Measurements from ENCODE around the gene NQO2. TPM values are rescaled to one million over a fixed set of nuclear protein-coding genes. Genes with fewer than 3 reads are reported as not detected.
"Not testable (repeated sequence)": the region's sequence is repeated elsewhere in the genome, so short reads cannot be mapped to it uniquely, and the experiment has no call there.

The NQO2 gene
- polyA plus RNA-seq, 3 donors: 57.3 to 64.4 (median 57.6) TPM

GRCh38 chr6:2969549-2969948 is 30.1 kb upstream of the NQO2 start:
- DNase-seq (ENCODE audit: low read depth in 3 of 3, low spot score in 2 of 3): no peak

DNA sequence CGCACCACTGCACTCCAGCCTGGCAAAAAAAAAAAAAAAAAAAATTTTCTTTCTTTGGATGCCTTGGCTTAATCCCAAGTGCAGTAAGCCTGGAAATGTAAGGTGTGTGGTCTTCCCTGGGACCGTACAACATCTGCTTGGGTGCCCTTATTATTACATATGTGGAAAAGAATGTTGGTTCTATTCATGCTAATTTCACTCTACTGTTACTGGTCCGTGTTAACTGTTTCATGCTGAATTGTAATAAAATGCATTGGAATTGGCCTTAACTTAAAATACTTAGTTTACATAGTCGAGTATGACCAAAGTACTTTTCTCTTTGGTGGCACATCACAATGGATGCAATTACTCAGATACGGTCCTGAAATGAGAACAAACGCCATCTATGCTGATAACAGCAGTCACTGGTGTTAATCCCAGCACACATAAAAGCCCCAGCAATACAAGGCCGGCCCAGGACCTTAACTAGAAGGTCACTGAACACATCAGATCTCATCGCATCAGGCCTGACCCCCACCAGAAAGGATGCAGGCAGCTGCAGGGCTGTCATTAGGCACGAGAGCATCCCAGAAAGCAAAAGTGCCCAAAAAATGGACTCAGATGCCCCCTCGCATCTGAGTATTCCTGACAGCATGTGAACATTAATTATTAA is 29.5 kb upstream of the NQO2 start:
- no peak for DNase-seq (ENCODE audit: low read depth in 3 of 3, low spot score in 2 of 3)

- DNase-seq (ENCODE audit: low read depth in 3 of 3, low spot score in 2 of 3): no peak
These were observed 28.8 kb upstream of the NQO2 start for GRCh38 chr6:2970753-2971419.

GRCh38 chr6:2971420-2972218 is 28.1 kb upstream of the NQO2 start, which contains the start of gene SERPINB6:
TSS of gene SERPINB6 (minus strand) at chr6:2971567. CDS start at chr6:2959332, 12,235 bp downstream.
- no peak for DNase-seq (ENCODE audit: low read depth in 3 of 3, low spot score in 2 of 3)

- DNase-seq (ENCODE audit: low read depth in 3 of 3, low spot score in 2 of 3): not testable (repeated sequence)
These were observed 27.5 kb upstream of the NQO2 start for GRCh38 chr6:2972219-2972487.

DNA sequence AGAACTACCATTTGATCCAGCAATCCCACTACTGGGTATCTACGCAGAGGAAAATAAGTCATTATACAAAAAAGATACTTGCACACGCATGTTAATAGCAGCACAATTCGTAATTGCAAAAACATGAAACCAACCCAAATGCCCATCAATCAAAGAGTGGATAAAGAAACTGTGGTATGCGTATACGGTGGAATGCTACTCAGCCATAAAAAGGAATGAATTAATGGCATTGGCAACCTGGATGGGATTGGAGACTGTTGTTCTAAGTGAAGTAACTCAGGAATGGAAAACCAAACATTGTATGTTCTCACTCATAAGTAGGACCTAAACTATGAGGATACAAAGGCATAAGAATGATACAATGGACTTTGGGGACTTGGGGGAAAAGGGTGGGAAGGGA is 27.0 kb upstream of the NQO2 start:
- DNase-seq (ENCODE audit: low read depth in 3 of 3, low spot score in 2 of 3): not testable (repeated sequence)

DNA sequence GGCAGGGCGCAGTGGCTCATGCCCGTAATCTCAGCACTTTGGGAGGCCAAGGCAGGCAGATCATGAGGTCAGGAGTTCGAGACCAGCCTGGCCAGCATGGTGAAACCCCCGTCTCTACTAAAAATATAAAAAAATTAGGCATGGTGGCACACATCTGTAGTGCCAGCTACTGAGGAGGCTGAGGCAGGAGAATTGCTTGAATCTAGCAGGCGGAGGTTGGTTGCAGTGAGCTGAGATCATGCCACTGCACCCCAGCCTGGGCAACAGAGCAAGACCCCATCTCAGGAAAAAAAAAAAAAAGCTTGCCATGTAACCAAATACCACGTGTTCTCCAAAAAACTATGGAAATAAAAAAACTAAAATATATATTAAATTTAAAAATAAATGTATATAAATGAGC is 26.5 kb upstream of the NQO2 start:
- not testable (repeated sequence) for DNase-seq (ENCODE audit: low read depth in 3 of 3, low spot score in 2 of 3)

- no peak for DNase-seq (ENCODE audit: low read depth in 3 of 3, low spot score in 2 of 3)
These were observed 26.0 kb upstream of the NQO2 start for GRCh38 chr6:2973676-2974075.

GRCh38 chr6:2976060-2976459 is 23.6 kb upstream of the NQO2 start:
- no peak for DNase-seq (ENCODE audit: low read depth in 3 of 3, low spot score in 2 of 3)

- DNase-seq (ENCODE audit: low read depth in 3 of 3, low spot score in 2 of 3): no peak
These were observed 23.1 kb upstream of the NQO2 start for GRCh38 chr6:2976571-2977085.

DNA sequence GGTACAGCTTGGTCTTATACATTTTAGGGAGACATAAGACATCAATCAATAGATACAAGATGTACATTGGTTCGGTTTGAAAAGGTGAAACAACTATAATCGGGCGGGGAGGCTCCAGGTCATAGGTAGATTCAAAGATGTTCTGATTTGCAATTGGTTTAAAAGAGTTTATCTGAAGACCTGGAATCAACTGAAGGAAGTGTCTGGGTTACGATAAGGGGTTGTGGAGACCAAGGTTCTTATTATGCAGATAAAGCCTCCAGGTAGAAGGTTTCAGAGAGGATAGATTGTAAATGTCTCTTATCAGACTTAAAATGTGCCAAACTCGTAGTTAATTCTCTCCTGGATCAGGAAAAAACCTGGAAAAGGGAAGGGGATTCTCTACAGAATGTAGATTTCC is 22.4 kb upstream of the NQO2 start:
- DNase-seq (ENCODE audit: low read depth in 3 of 3, low spot score in 2 of 3): no peak

DNA sequence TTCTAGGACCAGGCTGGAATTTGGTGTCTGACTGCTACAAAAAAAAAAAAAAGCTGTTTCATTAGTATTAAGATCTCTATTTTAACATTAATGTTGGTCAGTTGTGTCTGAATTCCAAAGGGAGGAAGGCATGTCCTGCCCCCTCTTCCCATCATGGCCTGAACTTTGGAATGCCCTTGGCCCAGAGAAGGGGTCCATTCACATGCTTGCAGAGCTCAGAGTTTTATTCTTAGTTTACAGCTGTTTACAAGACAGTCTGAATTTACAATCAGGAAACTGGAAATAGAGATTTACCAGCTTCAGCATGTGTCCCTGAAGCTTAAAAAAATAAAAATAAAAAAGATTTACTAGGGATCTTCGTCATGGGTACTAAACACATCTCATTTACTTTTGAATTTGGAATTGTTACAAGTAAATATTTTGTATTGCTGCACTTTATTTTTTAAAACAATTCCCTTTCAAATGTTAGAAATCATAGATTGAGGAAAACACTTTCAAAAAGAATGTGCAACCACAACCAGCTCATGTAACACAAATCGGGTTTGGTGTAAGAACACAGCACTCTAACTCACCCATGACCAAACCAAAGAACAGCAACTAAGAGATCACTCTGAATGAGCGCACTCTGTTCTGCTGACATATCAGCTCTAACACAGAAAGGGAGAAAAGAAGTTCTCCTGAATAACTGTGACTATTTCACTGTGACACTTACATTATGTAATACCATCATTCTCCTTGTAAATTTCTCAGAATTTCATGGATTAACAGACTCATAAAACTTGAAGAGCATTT is 21.7 kb upstream of the NQO2 start:
- DNase-seq (ENCODE audit: low read depth in 3 of 3, low spot score in 2 of 3): no peak

- DNase-seq (ENCODE audit: low read depth in 3 of 3, low spot score in 2 of 3): no peak
These were observed 20.8 kb upstream of the NQO2 start for GRCh38 chr6:2978923-2979322.

- DNase-seq (ENCODE audit: low read depth in 3 of 3, low spot score in 2 of 3): no peak
These were observed 19.8 kb upstream of the NQO2 start for GRCh38 chr6:2979819-2980464.

DNA sequence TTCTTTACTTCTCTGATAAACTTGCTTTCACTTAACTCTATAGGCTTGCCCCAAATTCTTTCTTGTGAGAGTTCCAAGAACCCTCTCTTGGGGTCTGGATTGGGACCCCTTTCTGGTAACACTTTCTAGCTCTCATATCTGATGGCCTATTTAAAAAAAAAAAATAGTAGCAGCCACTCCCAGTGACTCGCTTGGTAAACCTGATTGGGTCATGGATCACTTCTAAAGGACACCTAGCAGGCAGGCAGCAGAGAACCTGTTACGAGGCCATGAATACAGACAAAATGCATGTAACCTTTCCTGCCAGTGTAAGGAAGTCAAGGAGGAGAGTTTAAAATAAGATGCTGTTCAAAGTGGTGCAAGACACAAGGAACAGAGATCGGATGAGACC is 19.2 kb upstream of the NQO2 start:
- no peak for DNase-seq (ENCODE audit: low read depth in 3 of 3, low spot score in 2 of 3)

DNA sequence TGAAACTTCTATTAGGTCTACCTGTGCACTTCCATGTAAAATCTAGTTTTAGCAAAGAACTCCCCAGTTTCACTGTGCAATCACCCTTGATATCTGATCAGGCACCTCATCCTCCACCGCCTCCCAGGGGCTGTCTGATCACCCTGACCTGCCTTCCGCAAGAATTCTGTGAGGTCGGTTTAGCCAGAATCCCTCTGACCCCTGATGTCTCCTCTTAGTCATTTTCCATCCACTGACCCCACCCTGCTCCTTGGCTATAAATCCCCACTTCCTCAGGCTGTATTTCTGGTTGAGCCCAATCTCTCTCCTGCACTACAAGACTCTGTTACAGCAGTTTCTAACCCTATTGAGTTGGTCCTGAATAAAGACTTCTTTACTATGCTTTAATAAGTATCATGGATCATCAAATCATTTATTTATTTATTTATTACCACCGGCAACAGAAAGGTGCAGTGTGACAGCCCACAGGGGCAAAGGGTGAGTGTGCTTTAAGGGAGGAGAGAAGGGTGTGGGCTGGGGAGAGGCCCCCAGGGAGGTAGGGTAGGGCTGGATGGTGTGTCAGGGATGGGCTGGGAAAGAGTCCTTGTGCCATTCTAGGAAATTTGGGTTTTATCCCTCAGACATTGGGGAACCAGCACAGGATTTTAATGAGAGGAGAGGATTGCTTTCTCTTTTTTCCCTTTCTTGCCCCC is 17.1 kb upstream of the NQO2 start:
- DNase-seq (ENCODE audit: low read depth in 3 of 3, low spot score in 2 of 3): no peak

- DNase-seq (ENCODE audit: low read depth in 3 of 3, low spot score in 2 of 3): no peak
These were observed 14.8 kb upstream of the NQO2 start for GRCh38 chr6:2984738-2985406.

DNA sequence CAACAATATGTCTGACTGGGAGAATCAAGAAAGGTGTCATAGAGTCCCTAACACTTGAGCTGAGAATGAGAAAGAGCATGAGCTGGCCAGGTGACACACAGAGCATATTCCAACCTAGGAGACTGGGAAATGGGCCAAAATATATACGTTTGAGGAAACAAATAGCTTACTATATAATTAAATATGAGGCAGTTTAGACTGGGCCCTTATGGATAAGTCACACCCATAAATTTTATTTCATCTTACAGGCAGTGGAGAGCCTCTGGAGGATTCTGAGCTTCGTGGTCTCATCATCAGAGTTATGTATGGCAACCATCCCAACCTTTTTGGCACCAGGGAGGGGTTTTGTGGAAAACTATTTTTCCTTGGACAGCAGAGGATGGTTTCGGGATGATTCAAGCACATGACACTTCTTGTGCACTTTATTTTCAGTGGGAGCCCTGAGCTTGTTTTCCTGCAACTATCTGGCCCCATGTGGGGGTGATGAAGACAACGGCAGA is 12.9 kb upstream of the NQO2 start:
- DNase-seq (ENCODE audit: low read depth in 3 of 3, low spot score in 2 of 3): no peak

DNA sequence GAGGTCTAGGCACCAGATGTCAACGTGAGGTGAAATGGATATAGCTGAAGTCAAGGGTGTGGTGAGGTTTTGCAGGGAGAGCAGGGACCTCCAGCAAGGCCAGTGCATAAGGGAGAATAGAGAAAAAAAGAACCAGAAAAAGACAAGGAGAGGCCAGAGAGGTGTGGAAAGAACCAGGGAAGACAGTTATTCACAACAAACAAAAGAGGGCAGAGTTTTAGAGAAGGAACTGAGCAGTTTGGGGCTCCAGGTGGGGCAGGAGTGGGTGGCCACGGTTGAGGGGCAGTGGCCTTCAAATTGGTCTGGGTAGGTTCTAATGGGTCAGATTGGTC is 11.6 kb upstream of the NQO2 start:
- DNase-seq (ENCODE audit: low read depth in 3 of 3, low spot score in 2 of 3): no peak
